DMS79 (cell line): ENCODE data around the gene LRCH1.

Experiments used
- DNase-seq: peaks from one replicate; lab custom pipeline; 2025; lab: John Stamatoyannopoulos, UW

The LRCH1 gene

GRCh38 chr13:46665633-46666482, 112.9 kb downstream of the LRCH1 start:
- DNase-seq: no peak

DNA sequence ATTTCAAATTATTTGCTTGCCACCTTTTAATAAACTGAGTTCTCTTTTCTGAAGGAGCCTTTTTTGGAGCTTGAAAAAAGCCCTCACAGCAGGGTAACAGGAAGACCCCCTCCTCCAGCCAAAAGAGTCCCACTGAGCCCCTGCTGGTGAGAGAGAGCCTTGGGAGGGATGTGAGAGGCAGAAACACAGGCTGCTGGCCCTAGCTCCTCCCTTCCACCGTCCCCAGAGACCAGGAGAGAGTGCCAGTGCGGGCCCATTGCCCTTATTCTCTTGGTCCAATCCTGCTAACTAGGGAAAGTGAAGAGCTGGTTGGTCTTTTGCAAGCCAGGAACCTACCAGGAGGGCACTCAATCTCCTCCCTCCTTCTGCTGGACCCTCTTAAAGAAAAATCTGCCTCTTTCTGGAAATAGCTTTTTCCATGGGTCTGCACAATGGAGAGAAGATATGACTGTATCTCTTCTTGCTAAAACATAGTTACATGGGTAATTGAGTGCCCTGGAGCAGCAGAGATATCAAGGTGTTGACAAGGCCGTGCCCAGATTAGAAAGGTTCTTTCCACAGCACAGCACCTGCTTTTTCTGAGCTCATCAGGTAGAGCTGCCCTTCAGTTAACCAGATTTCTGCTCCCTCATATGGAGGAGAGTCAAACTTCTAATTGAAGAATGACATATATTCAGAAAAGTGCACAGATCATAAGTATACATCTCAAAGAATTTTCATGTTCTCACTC, 113.9 kb downstream of the LRCH1 start:
- no peak for DNase-seq

DNA sequence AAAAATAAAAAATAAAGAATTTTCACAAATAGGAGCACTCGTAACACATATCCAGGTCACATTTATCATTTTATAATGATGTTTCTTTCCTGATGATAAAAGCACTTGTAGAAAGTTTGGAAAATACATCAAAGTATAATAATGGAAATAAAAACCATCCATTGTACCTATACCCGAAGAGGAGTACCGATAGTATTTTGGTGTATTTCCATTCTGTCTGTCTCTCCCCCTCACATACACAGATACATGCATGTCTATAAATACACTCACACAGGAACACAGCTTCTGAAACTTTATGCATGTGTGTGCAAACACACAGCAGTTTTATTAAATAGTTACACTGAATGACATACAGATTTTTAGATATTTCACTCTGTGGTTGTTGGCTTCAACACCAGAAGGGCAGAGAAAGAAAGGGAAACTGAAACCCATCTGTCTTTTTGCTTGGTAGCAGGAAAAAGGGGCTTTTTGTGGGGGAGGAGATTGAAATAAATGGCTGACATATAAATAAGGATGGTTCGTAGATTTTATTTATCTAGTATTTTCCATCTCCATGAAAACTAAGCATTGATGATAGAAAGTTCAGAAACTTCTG, 114.8 kb downstream of the LRCH1 start:
- DNase-seq: no peak

DNA sequence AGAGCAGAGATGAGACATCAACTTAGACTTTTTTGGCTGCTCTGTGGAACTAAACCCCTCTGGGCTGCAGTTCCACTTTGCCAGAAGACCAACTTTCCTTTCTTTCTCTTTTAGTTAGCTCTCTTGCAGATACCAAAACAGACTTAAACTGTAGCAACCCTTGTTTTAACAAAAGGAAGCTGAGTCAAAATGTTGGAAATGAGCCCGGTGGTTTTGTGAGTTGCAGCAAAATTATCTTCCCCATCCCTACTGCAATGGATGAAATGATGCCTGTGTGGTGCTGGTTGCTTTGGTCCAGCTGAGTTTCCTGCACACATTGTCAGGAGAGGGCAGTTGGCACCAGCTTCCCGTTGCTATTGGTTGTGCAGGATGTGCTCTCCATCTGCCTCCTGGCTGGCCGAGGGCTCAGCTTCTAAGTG, 115.3 kb downstream of the LRCH1 start:
- DNase-seq: peak; percentile 12

DNA sequence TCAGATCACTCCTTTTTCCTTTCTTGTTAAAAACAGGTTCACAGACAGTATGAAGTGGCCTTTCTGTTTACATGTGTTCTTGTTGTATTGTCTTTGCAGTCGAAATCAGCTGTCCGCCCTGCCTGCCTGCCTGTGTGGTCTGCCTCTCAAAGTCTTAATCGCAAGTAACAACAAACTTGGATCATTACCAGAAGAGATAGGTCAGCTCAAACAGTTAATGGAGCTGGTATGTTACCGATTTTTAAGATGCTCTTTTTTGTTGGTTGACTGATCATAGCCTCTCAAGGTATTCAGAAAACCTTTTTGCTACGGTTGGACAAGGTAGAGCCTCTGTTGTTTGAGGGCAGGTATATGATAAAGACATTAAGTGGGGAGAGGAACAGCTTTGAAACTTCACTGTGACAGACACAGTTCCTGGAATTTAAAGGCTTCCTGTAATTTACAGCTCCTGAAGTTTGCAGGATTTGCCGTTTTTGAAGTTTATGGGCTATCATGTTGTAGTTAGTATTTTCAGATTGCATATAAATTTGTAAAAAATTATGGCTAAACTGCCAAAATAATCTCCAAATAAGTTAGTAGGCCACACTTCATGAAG, 116.1 kb downstream of the LRCH1 start:
- peak; percentile 68 for DNase-seq

GRCh38 chr13:46672338-46673090, 119.5 kb downstream of the LRCH1 start:
- DNase-seq: no peak

- DNase-seq: no peak
Observed at GRCh38 chr13:46675016-46675415, 122.0 kb downstream of the LRCH1 start.

- DNase-seq: no peak
Observed at GRCh38 chr13:46676378-46676725, 123.4 kb downstream of the LRCH1 start.

DNA sequence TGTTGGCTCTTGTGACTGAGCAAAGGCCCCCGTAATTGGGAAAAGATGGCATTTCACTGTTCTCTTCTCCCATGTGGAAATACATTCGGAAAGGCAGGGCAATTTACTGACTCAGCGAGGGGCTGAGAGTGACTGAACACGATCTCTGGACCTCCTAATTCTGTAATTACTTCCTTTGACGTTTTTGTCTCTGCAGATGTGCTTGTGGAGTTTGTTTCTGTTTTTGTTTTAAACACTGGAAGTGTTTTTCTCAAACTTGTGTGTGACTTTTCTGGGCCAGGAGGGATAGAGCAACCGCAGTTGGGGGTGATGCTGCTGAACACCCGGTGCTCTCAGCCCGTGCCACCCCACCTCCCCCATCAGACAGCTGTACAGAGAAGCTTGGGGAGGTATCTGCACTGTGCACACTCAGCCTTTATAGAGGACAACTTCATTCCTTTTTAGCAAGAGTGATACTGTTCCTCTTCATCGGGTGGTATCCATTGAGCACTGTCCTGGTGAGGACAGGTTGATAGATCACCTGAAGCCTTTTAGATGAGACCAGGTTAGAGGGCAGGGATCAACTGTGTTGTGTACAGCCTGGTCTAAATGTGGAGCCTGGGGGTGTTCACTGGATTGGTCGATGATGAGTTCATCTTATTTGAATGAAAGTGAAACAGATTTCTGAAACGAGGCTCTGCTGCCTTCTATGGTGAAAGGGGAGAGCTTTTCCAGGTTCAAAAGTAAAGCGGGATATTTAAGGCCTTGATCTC, 126.6 kb downstream of the LRCH1 start:
- DNase-seq: no peak

GRCh38 chr13:46682015-46682414, 129.0 kb downstream of the LRCH1 start:
- no peak for DNase-seq

DNA sequence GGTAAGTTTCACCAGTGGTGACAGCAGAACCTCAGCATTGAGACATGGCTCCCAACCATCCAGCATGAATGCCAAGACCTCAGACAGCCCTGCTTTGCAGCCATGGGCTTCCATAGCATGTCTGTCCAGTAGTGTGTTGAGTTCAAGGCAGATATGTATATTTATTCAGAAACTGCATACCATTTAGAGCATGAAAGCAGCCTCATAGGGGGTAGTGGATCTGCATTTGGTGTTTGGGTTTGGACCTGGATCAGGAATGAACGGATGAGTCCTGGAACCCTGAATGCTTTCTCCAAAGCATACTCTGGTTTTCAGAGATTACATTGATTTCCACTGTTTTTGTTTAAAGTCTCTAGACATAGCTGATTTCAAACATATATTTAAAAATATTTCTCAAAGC, 129.7 kb downstream of the LRCH1 start:
- no peak for DNase-seq

GRCh38 chr13:46683676-46684260, 130.8 kb downstream of the LRCH1 start:
- no peak for DNase-seq

GRCh38 chr13:46684287-46685001, 131.5 kb downstream of the LRCH1 start:
- no peak for DNase-seq

DNA sequence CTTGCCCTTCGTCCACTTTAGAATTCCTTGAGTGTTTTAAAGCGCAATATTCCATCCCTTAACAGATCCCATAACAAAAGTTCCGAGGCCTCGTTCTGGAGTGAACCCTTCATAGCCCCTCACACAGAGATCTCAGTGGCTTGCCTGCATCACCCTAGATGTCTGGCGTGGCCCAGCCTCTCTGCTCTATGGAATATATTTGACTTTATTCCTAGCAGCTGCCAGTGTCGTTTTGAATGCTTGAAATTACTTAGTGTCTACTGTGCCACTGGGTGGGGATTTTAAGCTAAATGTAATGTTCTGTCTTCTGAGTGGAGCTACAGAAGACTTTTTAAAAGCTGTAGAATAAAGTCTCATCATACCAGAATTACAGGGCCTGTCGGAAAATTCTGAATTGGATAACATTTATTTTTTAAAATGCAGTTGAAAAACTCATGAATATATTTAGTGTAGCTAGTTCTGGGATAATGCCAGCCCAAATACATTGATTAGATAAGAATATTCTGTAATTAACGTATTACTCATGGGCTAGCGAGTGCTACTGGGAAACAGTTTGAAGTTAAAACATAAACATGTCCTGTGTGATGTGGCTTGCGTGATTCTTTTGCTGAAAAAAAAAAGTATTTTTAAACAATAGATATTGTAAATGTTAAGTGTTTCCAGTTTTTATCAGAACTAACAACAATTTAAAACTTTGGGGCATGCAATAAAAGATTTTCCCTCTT, 132.2 kb downstream of the LRCH1 start:
- no peak for DNase-seq

DNA sequence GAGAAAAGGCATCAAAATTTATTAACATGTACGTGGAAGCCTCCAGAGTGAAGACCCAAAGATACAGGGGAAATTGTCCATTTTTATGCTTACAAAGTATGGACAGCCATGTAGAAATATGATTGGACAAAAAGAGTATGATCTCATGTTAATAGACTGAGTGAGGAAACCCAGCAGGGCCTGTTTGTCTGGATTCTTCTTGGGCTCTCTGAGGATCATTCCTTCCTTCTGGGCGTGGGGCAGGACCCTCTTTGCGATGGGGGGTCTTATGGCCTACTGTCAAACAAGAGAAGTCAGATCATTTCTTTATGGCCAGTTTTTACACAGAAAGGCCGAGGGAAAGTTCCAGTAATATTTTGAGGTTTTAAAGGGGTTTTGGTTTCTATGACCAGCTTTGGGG, 133.2 kb downstream of the LRCH1 start:
- no peak for DNase-seq

- DNase-seq: no peak
Observed at GRCh38 chr13:46687810-46688209, 134.8 kb downstream of the LRCH1 start.

GRCh38 chr13:46688306-46688705, 135.3 kb downstream of the LRCH1 start:
- no peak for DNase-seq

DNA sequence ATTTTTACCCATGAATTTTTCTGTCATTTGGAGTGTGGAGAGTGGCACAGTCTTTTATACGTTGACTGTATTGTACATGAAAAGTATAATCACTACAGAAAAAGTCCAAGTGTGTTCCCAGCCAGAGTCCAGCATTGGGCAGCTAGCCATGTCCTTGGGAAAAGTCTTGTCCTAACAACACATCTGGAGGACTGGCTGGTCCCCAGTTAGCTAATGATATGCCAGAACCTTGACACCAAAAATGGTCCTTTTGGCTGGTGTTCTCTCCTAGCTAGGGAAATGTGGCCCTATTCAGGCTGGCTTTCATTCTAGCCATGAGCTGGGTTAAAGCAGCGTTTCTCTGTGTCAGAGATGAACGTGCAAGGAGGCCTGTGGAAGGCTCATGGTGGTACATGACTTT, 145.0 kb downstream of the LRCH1 start:
- DNase-seq: no peak

DNA sequence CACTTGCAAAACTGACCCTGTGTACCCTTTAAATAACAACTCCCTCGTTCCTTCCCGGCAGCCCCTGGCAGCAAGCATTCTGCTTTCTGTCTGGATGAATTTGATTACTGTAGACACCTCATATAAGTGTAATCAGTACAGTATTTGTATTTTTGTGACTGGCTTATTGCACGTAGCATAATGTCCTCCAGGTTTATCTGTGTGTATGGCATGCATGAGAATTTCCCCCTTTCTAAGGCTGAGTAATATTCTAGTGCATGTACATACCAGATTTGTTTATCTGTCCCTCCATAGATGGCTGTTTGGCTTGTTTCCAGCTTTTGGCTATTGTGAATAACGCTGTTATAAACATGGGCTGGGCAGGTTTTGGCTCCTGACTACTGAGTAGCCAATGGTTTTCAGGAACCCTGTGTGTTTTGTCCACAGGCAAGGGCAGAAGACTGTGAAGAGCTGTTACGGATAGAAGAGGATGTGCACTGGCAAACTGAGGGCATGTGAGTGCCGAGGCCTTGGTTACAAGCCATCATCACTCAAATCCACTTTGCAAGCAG, 146.0 kb downstream of the LRCH1 start:
- DNase-seq: no peak
